Measurements from ENCODE around the gene AQP2.

Gene AQP2

GRCh38 chr12:49969651-49970429, 19.3 kb downstream of the AQP2 start:
- no peak for TF ChIP-seq POLR2A (IDR thresholded peaks at IDR 0.05; ENCODE audit: low read length)
- no peak for TF ChIP-seq GATA1 (IDR thresholded peaks at IDR 0.05; ENCODE audit: low read depth, low read length)

GRCh38 chr12:49970658-49971057, 20.1 kb downstream of the AQP2 start:
- TF ChIP-seq POLR2A (IDR thresholded peaks at IDR 0.05; ENCODE audit: low read length) = no peak
- no peak for TF ChIP-seq GATA1 (IDR thresholded peaks at IDR 0.05; ENCODE audit: low read depth, low read length)
- no peak for DNase-seq

More at GRCh38 chr12:49969651-49970429, 19.3 kb downstream of the AQP2 start:
- no peak for DNase-seq

- no peak for DNase-seq
- no peak for TF ChIP-seq GATA1 (IDR thresholded peaks at IDR 0.05; ENCODE audit: low read depth, low read length)
- TF ChIP-seq POLR2A (IDR thresholded peaks at IDR 0.05; ENCODE audit: low read length) = no peak
These were observed 20.6 kb downstream of the AQP2 start for GRCh38 chr12:49971141-49971540.

GRCh38 chr12:49972129-49972528, 21.6 kb downstream of the AQP2 start:
- TF ChIP-seq POLR2A (IDR thresholded peaks at IDR 0.05; ENCODE audit: low read length) (no peak), GATA1 (IDR thresholded peaks at IDR 0.05; ENCODE audit: low read depth, low read length) (no peak)
- no peak for DNase-seq

- TF ChIP-seq POLR2A (IDR thresholded peaks at IDR 0.05; ENCODE audit: low read length) (no peak), GATA1 (IDR thresholded peaks at IDR 0.05; ENCODE audit: low read depth, low read length) (no peak)
- no peak for DNase-seq
These were observed 22.3 kb downstream of the AQP2 start, which contains the start of gene AQP6 for GRCh38 chr12:49972641-49973360. AQP6 (plus strand) TSS chr12:49972947; CDS start chr12:49973174, 227 bp downstream.

- no peak for TF ChIP-seq GATA1 (IDR thresholded peaks at IDR 0.05; ENCODE audit: low read depth, low read length)
- TF ChIP-seq POLR2A (IDR thresholded peaks at IDR 0.05; ENCODE audit: low read length) = no peak
- DNase-seq = no peak
These were observed 22.9 kb downstream of the AQP2 start for GRCh38 chr12:49973361-49973830.

GRCh38 chr12:49974231-49974675, 23.7 kb downstream of the AQP2 start:
- no peak for TF ChIP-seq GATA1 (IDR thresholded peaks at IDR 0.05; ENCODE audit: low read depth, low read length)
- no peak for TF ChIP-seq POLR2A (IDR thresholded peaks at IDR 0.05; ENCODE audit: low read length)
- DNase-seq = peak; percentile 29 to 39

- no peak for DNase-seq
- no peak for TF ChIP-seq POLR2A (IDR thresholded peaks at IDR 0.05; ENCODE audit: low read length)
- TF ChIP-seq GATA1 (IDR thresholded peaks at IDR 0.05; ENCODE audit: low read depth, low read length) = no peak
These were observed 24.3 kb downstream of the AQP2 start for GRCh38 chr12:49974677-49975317.

- TF ChIP-seq POLR2A (IDR thresholded peaks at IDR 0.05; ENCODE audit: low read length) (no peak), GATA1 (IDR thresholded peaks at IDR 0.05; ENCODE audit: low read depth, low read length) (no peak)
- no peak for DNase-seq
These were observed 24.8 kb downstream of the AQP2 start for GRCh38 chr12:49975318-49975761.

GRCh38 chr12:49976557-49976956, 26.0 kb downstream of the AQP2 start:
- no peak for DNase-seq
- no peak for TF ChIP-seq POLR2A (IDR thresholded peaks at IDR 0.05; ENCODE audit: low read length)
- TF ChIP-seq GATA1 (IDR thresholded peaks at IDR 0.05; ENCODE audit: low read depth, low read length) = no peak

- no peak for DNase-seq
- TF ChIP-seq POLR2A (IDR thresholded peaks at IDR 0.05; ENCODE audit: low read length) (no peak), GATA1 (IDR thresholded peaks at IDR 0.05; ENCODE audit: low read depth, low read length) (no peak)
These were observed 27.6 kb downstream of the AQP2 start for GRCh38 chr12:49978125-49978524.

- TF ChIP-seq GATA1 (IDR thresholded peaks at IDR 0.05; ENCODE audit: low read depth, low read length) = no peak
- TF ChIP-seq POLR2A (IDR thresholded peaks at IDR 0.05; ENCODE audit: low read length) = no peak
- no peak for DNase-seq
These were observed 28.6 kb downstream of the AQP2 start for GRCh38 chr12:49979016-49979586.

GRCh38 chr12:49979791-49980190, 29.3 kb downstream of the AQP2 start:
- TF ChIP-seq GATA1 (IDR thresholded peaks at IDR 0.05; ENCODE audit: low read depth, low read length) = no peak
- no peak for TF ChIP-seq POLR2A (IDR thresholded peaks at IDR 0.05; ENCODE audit: low read length)
- DNase-seq = no peak

All from erythroblast (primary cell).